DOHH2 (cell line): ENCODE data around the gene FGF5.

Experiments
- H3F3A ChIP-seq: fragments of 200-600 bp; sonication (generic), shearing (Covaris generic); 2 replicates; pipeline ENCODE4 v1.6.0; 2016; ENCODE audit warnings: antibody characterized with exemption, mild to moderate bottlenecking; ENCODE audit not compliant: control insufficient read depth, insufficient read depth
- H3K27ac ChIP-seq: fragments of 200-600 bp; sonication (generic); 2 replicates; pipeline ENCODE4 v1.5.1; 2014; ENCODE audit warnings: low read depth, mild to moderate bottlenecking, low read length, moderate library complexity
- H3K27me3 ChIP-seq: fragments of 200-600 bp; sonication (generic); 2 replicates; pipeline ENCODE4 v1.6.1; 2014; ENCODE audit warnings: mild to moderate bottlenecking, low read length, mixed read lengths; ENCODE audit not compliant: control insufficient read depth
- H3K36me3 ChIP-seq: fragments of 200-600 bp; sonication (generic); 2 replicates; pipeline ENCODE4 v1.6.1; 2014; ENCODE audit warnings: mild to moderate bottlenecking, low read length, moderate library complexity, mixed read lengths; ENCODE audit not compliant: control insufficient read depth
- H3K4me1 ChIP-seq: fragments of 200-600 bp; sonication (generic); 2 replicates; pipeline ENCODE4 v1.6.1; 2014; ENCODE audit warnings: mild to moderate bottlenecking, low read length, mixed read lengths; ENCODE audit not compliant: control insufficient read depth
- H3K4me2 ChIP-seq: fragments of 200-600 bp; sonication (generic); 2 replicates; pipeline ENCODE4 v1.6.0; 2014; ENCODE audit warnings: mild to moderate bottlenecking, low read length, moderate library complexity
- H3K4me3 ChIP-seq: fragments of 200-600 bp; sonication (generic); 2 replicates; pipeline ENCODE4 v1.5.1; 2014; ENCODE audit warnings: mild to moderate bottlenecking, low read length, mixed read lengths
- H3K79me2 ChIP-seq: fragments of 200-600 bp; sonication (generic); 2 replicates; pipeline ENCODE4 v1.6.1; 2014; ENCODE audit warnings: mild to moderate bottlenecking, low read length, mixed read lengths; ENCODE audit not compliant: control insufficient read depth
- H3K9me2 ChIP-seq: fragments of 200-600 bp; sonication (generic); replicated peaks from 2 replicates; pipeline ENCODE4 v1.6.1; 2014; ENCODE audit warnings: mild to moderate bottlenecking, low read length, mixed read lengths; ENCODE audit not compliant: control insufficient read depth
- H3K9me3 ChIP-seq: fragments of 200-600 bp; sonication (generic); 2 replicates; pipeline ENCODE4 v1.6.1; 2014; ENCODE audit warnings: antibody characterized with exemption, low read length, mixed read lengths; ENCODE audit not compliant: control insufficient read depth, insufficient read depth
- H4K20me1 ChIP-seq: fragments of 200-600 bp; sonication (generic); 2 replicates; pipeline ENCODE4 v1.6.0; 2014; ENCODE audit warnings: low read depth, mild to moderate bottlenecking, antibody characterized with exemption, low read length, moderate library complexity; ENCODE audit not compliant: control insufficient read depth, insufficient read depth
- EZH2phosphoT487 ChIP-seq: fragments of 200-600 bp; sonication (generic); IDR thresholded peaks from 2 replicates; pipeline ENCODE4 v1.6.1; 2017; ENCODE audit warnings: borderline replicate concordance, mild to moderate bottlenecking, antibody characterized with exemption, low read length, moderate library complexity, mixed read lengths
- TF ChIP-seq, protein P1 (sequence below): fragments of 200-600 bp; sonication (generic); IDR thresholded peaks from one replicate; pipeline ENCODE4 v1.5.1; 2014; ENCODE audit warnings: antibody characterized with exemption, mild to moderate bottlenecking, low read depth, low read length; ENCODE audit not compliant: poor library complexity, severe bottlenecking

FGF5 gene

DNA sequence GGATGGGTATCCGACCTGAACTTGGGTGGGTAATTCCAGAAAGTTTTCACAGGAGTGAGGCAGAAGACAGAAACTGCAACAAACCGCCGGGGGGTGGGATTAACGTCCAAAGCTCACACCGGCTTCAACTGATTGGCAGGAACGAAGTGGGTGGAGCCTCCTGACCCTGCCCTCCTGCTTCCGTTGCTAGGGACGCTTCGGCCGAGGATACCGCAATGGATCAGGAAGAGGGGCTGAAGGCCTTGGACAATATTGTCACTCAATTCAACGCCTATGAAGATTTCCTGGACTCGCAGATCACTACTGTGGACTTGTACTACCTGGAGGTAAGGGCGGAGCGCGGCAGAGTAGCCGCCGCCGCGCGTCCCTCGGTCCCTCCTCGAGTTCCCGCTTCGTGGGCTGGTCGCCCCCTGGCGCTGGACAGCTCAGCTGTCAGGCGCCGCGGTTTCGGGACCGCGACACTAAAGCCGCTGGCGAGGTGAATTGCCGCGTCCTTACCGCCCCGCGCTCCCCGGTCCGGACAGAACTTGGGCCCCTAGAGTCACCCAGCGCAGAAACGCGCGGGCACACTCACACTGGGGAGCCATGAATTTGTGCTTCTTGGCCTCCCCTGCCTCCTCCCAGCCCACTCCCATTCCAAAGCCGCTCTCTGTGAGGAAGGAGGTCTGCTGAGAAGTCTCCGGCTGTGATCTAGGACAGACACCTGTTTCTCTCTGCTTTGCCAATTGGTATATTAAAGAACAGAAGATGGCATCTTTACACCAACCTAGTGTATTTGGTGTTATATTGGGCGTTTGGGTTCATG lies 69.3 kb downstream of the FGF5 start, which contains the start of gene CFAP299:
CFAP299 (plus strand) TSS at position 177 of the 805 bp plus-strand sequence.
- Histone ChIP-seq H3K79me2 (no peaks in the 10 kb centered on the region), H3K4me3 (peak within 1 kb of the TSS; percentile 69), H3K9me2 (no peaks in the 10 kb centered on the region), H3F3A (no peaks in the 10 kb centered on the region), H3K27me3 (peaks cover 5% of the 10 kb centered on the region; the same call in 1 of the 2 replicates), H3K9me3 (no peaks in the 10 kb centered on the region), H4K20me1 (no peaks in the 10 kb centered on the region), H3K36me3 (no peaks in the 10 kb centered on the region), H3K27ac (no peak within 1 kb of the TSS), H3K4me1 (peaks cover 8% of the 10 kb centered on the region), H3K4me2 (peak within 1 kb of the TSS; percentile 81)
- TF ChIP-seq EZH2phosphoT487 = no peak
- TF ChIP-seq, protein P1, sequence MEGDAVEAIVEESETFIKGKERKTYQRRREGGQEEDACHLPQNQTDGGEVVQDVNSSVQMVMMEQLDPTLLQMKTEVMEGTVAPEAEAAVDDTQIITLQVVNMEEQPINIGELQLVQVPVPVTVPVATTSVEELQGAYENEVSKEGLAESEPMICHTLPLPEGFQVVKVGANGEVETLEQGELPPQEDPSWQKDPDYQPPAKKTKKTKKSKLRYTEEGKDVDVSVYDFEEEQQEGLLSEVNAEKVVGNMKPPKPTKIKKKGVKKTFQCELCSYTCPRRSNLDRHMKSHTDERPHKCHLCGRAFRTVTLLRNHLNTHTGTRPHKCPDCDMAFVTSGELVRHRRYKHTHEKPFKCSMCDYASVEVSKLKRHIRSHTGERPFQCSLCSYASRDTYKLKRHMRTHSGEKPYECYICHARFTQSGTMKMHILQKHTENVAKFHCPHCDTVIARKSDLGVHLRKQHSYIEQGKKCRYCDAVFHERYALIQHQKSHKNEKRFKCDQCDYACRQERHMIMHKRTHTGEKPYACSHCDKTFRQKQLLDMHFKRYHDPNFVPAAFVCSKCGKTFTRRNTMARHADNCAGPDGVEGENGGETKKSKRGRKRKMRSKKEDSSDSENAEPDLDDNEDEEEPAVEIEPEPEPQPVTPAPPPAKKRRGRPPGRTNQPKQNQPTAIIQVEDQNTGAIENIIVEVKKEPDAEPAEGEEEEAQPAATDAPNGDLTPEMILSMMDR = peak; percentile 47

DNA sequence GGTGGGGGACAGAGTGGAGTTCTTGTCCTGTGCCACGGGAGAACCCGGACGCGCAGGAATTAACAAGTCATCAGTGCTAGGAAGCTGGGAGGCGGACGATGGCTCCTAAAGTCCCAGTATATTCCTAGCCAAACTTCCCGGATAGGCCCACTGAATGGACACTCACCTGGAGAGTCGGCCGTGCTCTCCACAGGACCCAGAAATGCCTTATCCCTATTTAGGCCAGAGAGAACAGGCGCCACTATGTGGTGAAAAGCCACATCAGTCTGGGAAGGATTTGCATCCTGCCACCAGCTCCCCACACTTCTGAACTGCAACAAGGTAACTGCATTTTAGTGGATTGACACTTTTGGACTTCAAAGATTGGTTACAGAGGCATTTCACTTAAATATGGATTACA lies 70.1 kb downstream of the FGF5 start:
- Histone ChIP-seq H3K9me2 (no peaks in the 10 kb centered on the region), H4K20me1 (no peaks in the 10 kb centered on the region), H3F3A (no peaks in the 10 kb centered on the region), H3K4me2 (peak overlapping the region; percentile 81; the same call in 1 of the 2 replicates), H3K27ac (no peak overlapping the region), H3K36me3 (no peaks in the 10 kb centered on the region), H3K4me3 (no peak overlapping the region), H3K4me1 (peaks cover 8% of the 10 kb centered on the region), H3K27me3 (peaks cover 5% of the 10 kb centered on the region; the same call in 1 of the 2 replicates), H3K79me2 (no peaks in the 10 kb centered on the region), H3K9me3 (no peaks in the 10 kb centered on the region)
- TF ChIP-seq EZH2phosphoT487 = no peak
- TF ChIP-seq, protein P1 = peak; percentile 21

DNA sequence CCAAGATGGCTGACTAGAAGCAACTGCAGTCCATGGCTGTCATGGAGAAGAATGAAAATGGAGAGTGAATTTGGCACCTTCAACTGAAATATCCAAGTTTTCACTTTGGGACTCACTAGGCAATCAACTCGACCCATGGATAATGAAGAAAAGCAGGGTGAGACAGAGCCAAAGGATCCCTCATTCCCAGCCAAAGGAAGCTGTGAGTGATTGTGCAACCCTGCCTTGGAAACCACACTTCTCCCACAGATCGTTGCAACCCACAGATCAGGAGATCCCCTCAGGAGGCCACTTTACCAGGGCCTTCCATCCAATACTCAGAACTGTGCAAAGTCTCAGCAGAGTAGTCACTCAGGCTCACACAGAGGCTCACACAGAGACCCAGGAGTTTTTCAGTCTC lies 73.6 kb downstream of the FGF5 start:
- H3K4me3 ChIP-seq = no peak overlapping the region
- H3K9me2 ChIP-seq = no peaks in the 10 kb centered on the region
- H3K27me3 ChIP-seq = 0 out of 2 replicates have a peak, but pooled peaks cover 2% of the 10 kb centered on the region
- no peaks in the 10 kb centered on the region for H3K79me2 ChIP-seq
- H3K9me3 ChIP-seq = no peaks in the 10 kb centered on the region
- peaks cover 8% of the 10 kb centered on the region for H3K4me1 ChIP-seq
- no peak overlapping the region for H3K27ac ChIP-seq
- TF ChIP-seq, protein P1 = no peak
- TF ChIP-seq EZH2phosphoT487 = no peak
- H4K20me1 ChIP-seq = no peaks in the 10 kb centered on the region
- no peaks in the 10 kb centered on the region for H3K36me3 ChIP-seq
- no peaks in the 10 kb centered on the region for H3F3A ChIP-seq
- no peak overlapping the region for H3K4me2 ChIP-seq
